PC-3 (cell line): ENCODE data around the gene TBC1D14. TPM values are rescaled to one million over a fixed set of nuclear protein-coding genes. Genes with fewer than 3 reads are reported as not detected.

Experiments used
- ATAC-seq: fragments of 200-7000 bp; cut with Tn5 transposase; 2 replicates; pipeline ENCODE4 v1.9.1; 2020; ENCODE audit warnings: mild to moderate bottlenecking, moderate library complexity
- BruUV-seq: library from RNA; stranded (reverse); fragments of 400-500 nt; replicated peaks from 2 replicates; lab custom pipeline; 2021; lab: Mats Ljungman, UMichigan
- CTCF ChIA-PET: fragments of 300-600 bp; sonication (Branson Sonifier 250); formaldehyde crosslinking; loops from one replicate; lab custom pipeline; 2022; ENCODE audit warnings: antibody characterized with exemption; lab: Charles Lee
- POLR2A ChIA-PET: fragments of 300-600 bp; sonication (Branson Sonifier 250); formaldehyde crosslinking; loops from one replicate; lab custom pipeline; 2022; ENCODE audit warnings: antibody characterized with exemption; ENCODE audit not compliant: unreplicated experiment; lab: Charles Lee
- DNase-seq: peaks from one replicate; pipeline ENCODE4 v3.0.0-alpha.2; 2015
- H2AFZ ChIP-seq: fragments of 300-600 bp; sonication (generic); 2 replicates; pipeline ENCODE4 v1.6.0; 2016; ENCODE audit warnings: antibody characterized with exemption, low read length
- H3F3A ChIP-seq: fragments of 300-600 bp; sonication (generic); one replicate; pipeline ENCODE4 v1.6.0; 2017; ENCODE audit warnings: antibody characterized with exemption, low read length, control low read depth, mild to moderate bottlenecking; ENCODE audit not compliant: unreplicated experiment
- H3K27ac ChIP-seq: fragments of 300-600 bp; sonication (generic); 2 replicates; pipeline ENCODE4 v1.5.1; 2016; ENCODE audit warnings: mild to moderate bottlenecking, low read length
- H3K27me3 ChIP-seq: fragments of 300-600 bp; sonication (generic); 2 replicates; pipeline ENCODE4 v1.6.1; 2016; ENCODE audit warnings: low read length, mixed read lengths
- H3K36me3 ChIP-seq: fragments of 300-600 bp; sonication (generic); 2 replicates; pipeline ENCODE4 v1.6.1; 2016; ENCODE audit warnings: low read depth, mixed run types, low read length, mixed read lengths
- H3K4me1 ChIP-seq: fragments of 300-600 bp; sonication (generic); 2 replicates; pipeline ENCODE4 v1.5.1; 2016; ENCODE audit warnings: low read length; ENCODE audit not compliant: insufficient read depth
- H3K4me2 ChIP-seq: fragments of 300-600 bp; sonication (generic); 2 replicates; pipeline ENCODE4 v1.6.0; 2016; ENCODE audit warnings: low read length
- H3K4me3 ChIP-seq: fragments of 300-600 bp; sonication (generic); 2 replicates; pipeline ENCODE4 v1.5.1; 2016; ENCODE audit warnings: mild to moderate bottlenecking, low read length, mixed read lengths
- H3K79me2 ChIP-seq: fragments of 300-600 bp; sonication (generic); 2 replicates; pipeline ENCODE4 v1.6.1; 2017; ENCODE audit warnings: low read length, mixed read lengths
- H3K9ac ChIP-seq: fragments of 300-600 bp; sonication (generic); 2 replicates; pipeline ENCODE4 v1.6.0; 2016; ENCODE audit warnings: mild to moderate bottlenecking, low read length
- H3K9me2 ChIP-seq: fragments of 300-600 bp; sonication (generic); replicated peaks from 2 replicates; pipeline ENCODE4 v1.6.1; 2016; ENCODE audit warnings: mixed run types, low read length, mixed read lengths
- H3K9me3 ChIP-seq: fragments of 300-600 bp; sonication (generic); 2 replicates; pipeline ENCODE4 v1.6.1; 2016; ENCODE audit warnings: low read length, mixed read lengths
- H4K20me1 ChIP-seq: fragments of 300-600 bp; sonication (generic); 2 replicates; pipeline ENCODE4 v1.6.1; 2016; ENCODE audit warnings: low read length, mixed read lengths
- CTCF ChIP-seq: fragments of 300-600 bp; sonication (generic); conservative IDR thresholded peaks from 2 replicates; pipeline ENCODE4 v1.5.1; 2017; ENCODE audit warnings: antibody characterized with exemption, low read depth, mild to moderate bottlenecking, low read length
- EZH2 ChIP-seq: fragments of 300-600 bp; sonication (generic); IDR thresholded peaks from one replicate; pipeline ENCODE4 v1.6.1; 2017; ENCODE audit warnings: antibody characterized with exemption, mild to moderate bottlenecking, low read length; ENCODE audit not compliant: unreplicated experiment
- EZH2phosphoT487 ChIP-seq: fragments of 300-600 bp; sonication (generic); IDR thresholded peaks from 2 replicates; pipeline ENCODE4 v1.6.1; 2018; ENCODE audit warnings: mild to moderate bottlenecking, antibody characterized with exemption, low read length, borderline replicate concordance
- intact Hi-C: fragments of 100-400 bp; cut with micrococcal nuclease; formaldehyde crosslinking; loops from 2 replicates; pipeline ENCODE4 v1.9.0; 2023
- total RNA-seq: library from RNA; depleted of rRNA; stranded (reverse); fragments of >200 nt; gene quantifications from 2 replicates; pipeline ENCODE4 v1.2.3, GENCODE V29; 2014

TBC1D14 gene
- total RNA-seq, 1 experiment from 2014 or later = 33.0 TPM

- H3K9me2 ChIP-seq = no peaks in the 10 kb centered on the region
- H3K4me2 ChIP-seq = no peak overlapping the region
- H3K4me1 ChIP-seq = peaks cover 10% of the 10 kb centered on the region
- no TSS peak for BruUV-seq
- H3K79me2 ChIP-seq = no peaks in the 10 kb centered on the region
- H3F3A ChIP-seq = no peaks in the 10 kb centered on the region
- no peaks in the 10 kb centered on the region for H3K36me3 ChIP-seq
- no peak for DNase-seq
- H3K27ac ChIP-seq = no peak overlapping the region
- H4K20me1 ChIP-seq = no peaks in the 10 kb centered on the region
- CTCF ChIA-PET = no interaction called here
- no peaks in the 10 kb centered on the region for H3K27me3 ChIP-seq
- H3K9ac ChIP-seq = no peak overlapping the region
- no peak overlapping the region for H2AFZ ChIP-seq
- no peak for TF ChIP-seq EZH2
- TF ChIP-seq EZH2phosphoT487 = no peak
- TF ChIP-seq CTCF = no peak
- H3K9me3 ChIP-seq = no peaks in the 10 kb centered on the region
- intact Hi-C loops = no loop called here
- no peak for ATAC-seq
- H3K4me3 ChIP-seq = no peak overlapping the region
- POLR2A ChIA-PET = no interaction called here
These were observed 47.0 kb downstream of the TBC1D14 start for GRCh38 chr4:6956434-6957147.

- no TSS peak for BruUV-seq
- Histone ChIP-seq H3K4me1 (peaks cover 10% of the 10 kb centered on the region), H4K20me1 (no peaks in the 10 kb centered on the region), H3K9me3 (no peaks in the 10 kb centered on the region), H3K9ac (no peak overlapping the region), H3F3A (no peaks in the 10 kb centered on the region), H3K27ac (no peak overlapping the region), H3K9me2 (no peaks in the 10 kb centered on the region), H3K4me3 (no peak overlapping the region), H3K27me3 (no peaks in the 10 kb centered on the region), H3K36me3 (no peaks in the 10 kb centered on the region), H3K79me2 (no peaks in the 10 kb centered on the region), H3K4me2 (no peak overlapping the region), H2AFZ (no peak overlapping the region)
- no peak for ATAC-seq
- POLR2A ChIA-PET = no interaction called here
- intact Hi-C loops = no loop called here
- no peak for DNase-seq
- CTCF ChIA-PET = no interaction called here
- TF ChIP-seq CTCF (no peak), EZH2 (no peak), EZH2phosphoT487 (no peak)
These were observed 47.5 kb downstream of the TBC1D14 start for GRCh38 chr4:6957148-6957520.

- intact Hi-C loops = no loop called here
- ChIA-PET CTCF (no interaction called here), POLR2A (no interaction called here)
- no peak overlapping the region for H3K27ac ChIP-seq
- no TSS peak for BruUV-seq
- no peaks in the 10 kb centered on the region for H3K9me3 ChIP-seq
- no peaks in the 10 kb centered on the region for H3K36me3 ChIP-seq
- H3F3A ChIP-seq = no peaks in the 10 kb centered on the region
- no peaks in the 10 kb centered on the region for H3K9me2 ChIP-seq
- no peak overlapping the region for H3K4me3 ChIP-seq
- no peaks in the 10 kb centered on the region; the same call in 1 of the 2 replicates for H3K79me2 ChIP-seq
- no peak overlapping the region for H2AFZ ChIP-seq
- no peaks in the 10 kb centered on the region for H3K27me3 ChIP-seq
- H3K4me2 ChIP-seq = no peak overlapping the region
- no peaks in the 10 kb centered on the region for H4K20me1 ChIP-seq
- no peak for DNase-seq
- H3K4me1 ChIP-seq = peaks cover 10% of the 10 kb centered on the region
- ATAC-seq = no peak
- H3K9ac ChIP-seq = no peak overlapping the region
- no peak for TF ChIP-seq EZH2phosphoT487
- TF ChIP-seq EZH2 = no peak
- no peak for TF ChIP-seq CTCF
These were observed 48.4 kb downstream of the TBC1D14 start for GRCh38 chr4:6957994-6958393.
